ENCODE measurements around the gene FECH. TPM values are rescaled to one million over a fixed set of nuclear protein-coding genes. Genes with fewer than 3 reads are reported as not detected.

FECH gene
- total RNA-seq, 4 donors from 2014 or later = 19.3 to 25.0 (median 21.9) TPM

GRCh38 chr18:57542812-57543427 is 43.6 kb downstream of the FECH start:
- H3K4me1 ChIP-seq = no peaks in the 10 kb centered on the region
- DNase-seq = no peak

GRCh38 chr18:57542126-57542525 is 44.4 kb downstream of the FECH start:
- H3K36me3 ChIP-seq = no peaks in the 10 kb centered on the region
- H3K4me1 ChIP-seq = no peaks in the 10 kb centered on the region
- DNase-seq = no peak
- no peak overlapping the region for H3K4me3 ChIP-seq
- TF ChIP-seq POLR2A (IDR thresholded peaks at IDR 0.05) (no peak), CTCF (IDR thresholded peaks at IDR 0.05) (no peak)
- H3K27ac ChIP-seq = no peak overlapping the region
- H3K9me3 ChIP-seq = no peaks in the 10 kb centered on the region
- H3K27me3 ChIP-seq = no peaks in the 10 kb centered on the region

More at GRCh38 chr18:57542812-57543427, 43.6 kb downstream of the FECH start:
- Histone ChIP-seq H3K36me3 (no peaks in the 10 kb centered on the region), H3K27me3 (no peaks in the 10 kb centered on the region), H3K4me3 (no peak overlapping the region), H3K27ac (no peak overlapping the region), H3K9me3 (no peaks in the 10 kb centered on the region)
- no peak for TF ChIP-seq POLR2A (IDR thresholded peaks at IDR 0.05)
- TF ChIP-seq CTCF (IDR thresholded peaks at IDR 0.05) = no peak

- H3K27ac ChIP-seq = no peak overlapping the region
- H3K4me3 ChIP-seq = no peak overlapping the region
- no peaks in the 10 kb centered on the region for H3K9me3 ChIP-seq
- no peaks in the 10 kb centered on the region for H3K36me3 ChIP-seq
- no peaks in the 10 kb centered on the region for H3K4me1 ChIP-seq
- TF ChIP-seq CTCF (IDR thresholded peaks at IDR 0.05) (no peak), POLR2A (IDR thresholded peaks at IDR 0.05) (no peak)
- no peak for DNase-seq
- H3K27me3 ChIP-seq = no peaks in the 10 kb centered on the region
Observed at GRCh38 chr18:57539702-57540101, 46.8 kb downstream of the FECH start.

GRCh38 chr18:57538614-57539013 is 47.9 kb downstream of the FECH start:
- no peak overlapping the region for H3K27ac ChIP-seq
- no peak overlapping the region for H3K4me3 ChIP-seq
- TF ChIP-seq POLR2A (IDR thresholded peaks at IDR 0.05) = no peak
- no peak for TF ChIP-seq CTCF (IDR thresholded peaks at IDR 0.05)
- no peaks in the 10 kb centered on the region for H3K9me3 ChIP-seq
- H3K36me3 ChIP-seq = no peaks in the 10 kb centered on the region
- H3K4me1 ChIP-seq = no peaks in the 10 kb centered on the region
- H3K27me3 ChIP-seq = no peaks in the 10 kb centered on the region
- DNase-seq = no peak

- Histone ChIP-seq H3K4me3 (no peak overlapping the region), H3K27me3 (no peaks in the 10 kb centered on the region), H3K27ac (no peak overlapping the region), H3K9me3 (no peaks in the 10 kb centered on the region), H3K4me1 (no peaks in the 10 kb centered on the region), H3K36me3 (no peaks in the 10 kb centered on the region)
- TF ChIP-seq CTCF (IDR thresholded peaks at IDR 0.05) = no peak
- no peak for TF ChIP-seq POLR2A (IDR thresholded peaks at IDR 0.05)
- DNase-seq = no peak
Observed at GRCh38 chr18:57534511-57534909, 52.0 kb downstream of the FECH start.
